ENCODE results near the gene ANKRD65. TPM values are rescaled to one million over a fixed set of nuclear protein-coding genes. Genes with fewer than 3 reads are reported as not detected.
A peak's percentile ranks its signal among the peaks of the same experiment; 100 is the strongest.
"Not testable (repeated sequence)": the region's sequence is repeated elsewhere in the genome, so short reads cannot be mapped to it uniquely, and the experiment has no call there.

ANKRD65 gene
- total RNA-seq, 2 donors from 2014 or later = not detected

DNA sequence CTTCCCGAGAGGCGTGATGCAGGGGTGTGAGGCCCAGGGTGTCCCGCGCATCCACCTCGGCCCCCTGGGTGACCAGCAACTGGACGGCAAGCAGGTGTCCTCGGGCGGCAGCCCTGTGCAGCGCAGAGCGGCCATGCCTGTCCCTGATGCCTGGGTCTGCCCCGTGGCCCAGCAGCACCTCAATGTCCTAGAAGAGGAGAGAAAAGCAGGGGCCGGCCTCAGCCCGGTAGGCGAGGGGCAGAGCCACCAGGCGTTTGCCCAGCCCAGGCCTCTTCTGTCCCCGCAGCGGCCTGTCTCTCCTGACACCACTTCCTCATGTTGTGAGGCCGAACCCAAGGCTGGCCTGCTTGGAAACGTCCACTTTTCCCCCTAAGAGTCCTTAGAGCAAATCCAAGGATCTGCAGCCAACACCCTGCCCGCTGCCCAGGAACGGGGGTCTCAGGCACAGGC lies 1.7 kb downstream of the ANKRD65 start:
- no peak for ATAC-seq (replicated peaks)
- H3K36me3 Mint-ChIP-seq (ENCODE audit: low read depth) = no peaks in the 10 kb centered on the region
- H3K9me3 Mint-ChIP-seq = no peaks in the 10 kb centered on the region
- no peak overlapping the region for H3K27ac Mint-ChIP-seq
- peaks cover 7% of the 10 kb centered on the region for H3K4me1 Mint-ChIP-seq
- H3K4me3 Mint-ChIP-seq = no peak overlapping the region
- peaks cover 7% of the 10 kb centered on the region for H3K27me3 Mint-ChIP-seq

DNA sequence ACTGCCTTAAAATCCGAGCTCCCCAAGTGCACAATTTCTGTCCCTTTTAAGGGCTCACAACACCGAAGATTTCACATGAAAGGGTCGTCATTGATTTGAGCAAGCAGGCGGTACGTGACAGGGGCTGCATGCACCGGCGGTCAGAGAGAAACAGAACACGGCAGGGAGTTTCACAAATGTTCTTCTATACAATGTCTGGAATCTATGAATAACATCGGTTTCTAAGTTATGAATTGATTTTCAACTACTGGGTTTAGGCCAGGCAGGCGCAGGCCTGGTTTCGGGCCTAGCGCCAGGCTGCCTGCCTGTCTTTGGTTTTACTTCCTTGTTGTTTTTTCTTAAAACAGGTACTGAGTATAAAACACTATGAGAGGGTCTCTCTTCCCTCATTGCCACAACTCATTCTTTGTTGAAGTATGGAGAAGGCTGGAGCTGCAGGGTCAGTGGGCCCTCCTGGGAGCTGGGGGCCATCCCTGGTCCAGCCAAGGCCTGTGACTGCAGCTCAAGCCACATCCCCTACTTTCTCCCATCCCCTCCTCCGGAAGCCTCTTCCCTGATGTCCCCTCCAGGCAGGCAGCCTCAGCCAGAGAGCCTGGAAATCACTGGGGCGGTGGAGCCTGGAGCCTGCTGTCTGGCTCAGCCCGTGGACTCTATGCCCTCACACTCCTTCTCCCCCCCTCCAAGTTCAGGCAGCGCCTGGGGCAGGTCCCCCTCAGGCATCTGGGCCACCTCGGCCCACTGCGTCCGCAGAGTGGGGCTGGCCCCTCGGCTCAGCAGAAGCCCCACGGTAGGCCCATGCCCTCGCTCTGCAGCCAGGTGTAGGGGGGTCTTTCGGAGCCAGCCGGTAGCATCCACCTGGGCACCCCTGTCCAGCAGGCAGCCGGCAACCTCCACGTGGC lies 2.4 kb downstream of the ANKRD65 start:
- H3K27ac Mint-ChIP-seq = peak overlapping the region; percentile 22
- H3K27me3 Mint-ChIP-seq = peaks cover 7% of the 10 kb centered on the region

DNA sequence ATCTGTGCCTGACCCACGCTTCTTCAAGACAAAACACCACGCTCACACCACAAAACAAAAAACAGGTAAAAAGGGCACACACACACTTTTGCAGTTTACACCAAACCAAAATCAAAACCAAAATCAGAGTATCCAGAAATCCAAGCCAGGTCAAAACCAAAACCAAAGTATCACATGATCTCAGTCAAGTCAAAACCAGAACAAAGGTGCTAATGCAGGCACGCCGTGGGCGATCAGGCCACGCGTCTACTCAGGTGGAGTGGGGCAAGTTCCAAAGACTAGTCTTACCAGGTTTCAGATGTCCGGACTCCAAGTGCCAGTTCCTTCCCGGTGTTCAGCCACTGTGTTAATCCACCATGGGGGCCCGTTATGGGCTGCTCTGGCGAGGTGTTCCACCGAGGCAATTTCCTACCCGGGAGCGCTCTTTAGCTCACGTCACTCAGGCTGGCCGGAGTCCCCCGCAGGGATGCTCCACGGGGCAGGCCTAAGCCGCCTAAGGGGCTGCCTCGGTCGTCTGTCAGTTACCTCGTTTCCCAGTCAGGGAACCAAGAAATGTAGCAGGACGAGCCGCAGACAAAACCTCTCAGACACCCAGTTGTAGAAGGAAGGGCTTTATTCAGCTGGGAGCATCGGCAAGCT lies 3.1 kb downstream of the ANKRD65 start:
- not testable (repeated sequence) for H3K9me3 Mint-ChIP-seq; H3K36me3 Mint-ChIP-seq (ENCODE audit: low read depth); H3K4me1 Mint-ChIP-seq; H3K27me3 Mint-ChIP-seq
- Mint-ChIP-seq H3K4me3 (peak overlapping the region; percentile 24), H3K27ac (peak overlapping the region; percentile 23)
- ATAC-seq (replicated peaks) = peak; percentile 47

More for the DNA sequence above, 2.4 kb downstream of the ANKRD65 start:
- Mint-ChIP-seq H3K4me1 (peaks cover 7% of the 10 kb centered on the region), H3K4me3 (no peak overlapping the region), H3K9me3 (no peaks in the 10 kb centered on the region), H3K36me3 (ENCODE audit: low read depth) (no peaks in the 10 kb centered on the region)
- ATAC-seq (replicated peaks) = no peak

DNA sequence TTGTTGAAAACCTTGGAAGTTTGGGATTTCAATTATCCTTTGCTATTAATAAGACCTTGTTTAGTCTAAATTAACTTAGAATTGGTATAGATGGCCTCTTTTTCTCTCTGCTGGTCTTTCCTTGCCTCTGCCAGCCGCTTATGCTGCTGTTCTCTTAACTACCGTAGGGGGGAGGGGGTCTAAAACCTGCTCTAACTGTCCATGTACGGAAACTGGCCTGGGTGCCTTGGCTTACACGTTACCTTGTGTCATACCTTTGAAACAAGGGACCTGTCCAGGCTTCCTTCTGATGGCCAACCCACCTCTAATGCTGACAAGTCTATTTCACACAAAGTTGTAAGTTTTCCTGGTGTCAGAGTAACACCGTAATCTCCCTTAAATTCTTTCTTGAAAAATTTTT lies 3.7 kb downstream of the ANKRD65 start:
- not testable (repeated sequence) for ATAC-seq (replicated peaks)
- peak overlapping the region; percentile 24 for H3K4me3 Mint-ChIP-seq
- peak overlapping the region; percentile 23 for H3K27ac Mint-ChIP-seq

DNA sequence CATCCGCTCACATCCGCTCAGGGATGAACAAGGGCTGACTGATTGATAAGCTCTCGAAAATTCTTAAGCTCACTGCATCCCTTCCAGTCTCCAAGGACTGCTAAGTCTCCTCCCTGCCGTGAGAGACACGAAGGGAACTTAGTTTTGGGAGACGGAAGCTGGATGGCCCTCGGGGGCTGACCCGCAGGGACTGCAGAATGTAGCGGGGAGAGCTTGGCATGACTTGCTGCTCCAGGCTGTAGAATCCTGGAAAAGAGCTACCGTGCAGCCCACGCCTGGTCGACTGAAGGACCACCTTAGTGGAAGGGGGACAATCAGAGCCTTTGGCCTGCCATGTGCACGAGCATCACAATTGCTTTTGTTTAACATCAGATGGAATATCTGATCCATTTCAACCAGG lies 5.3 kb downstream of the ANKRD65 start:
- ATAC-seq (replicated peaks) = no peak
- H3K27me3 Mint-ChIP-seq = no peaks in the 10 kb centered on the region
- peaks cover 7% of the 10 kb centered on the region for H3K4me1 Mint-ChIP-seq
- H3K9me3 Mint-ChIP-seq = no peaks in the 10 kb centered on the region
- no peak overlapping the region for H3K4me3 Mint-ChIP-seq
- no peak overlapping the region for H3K27ac Mint-ChIP-seq
- no peaks in the 10 kb centered on the region for H3K36me3 Mint-ChIP-seq (ENCODE audit: low read depth)

More for the DNA sequence above, 3.7 kb downstream of the ANKRD65 start:
- not testable (repeated sequence) for H3K27me3 Mint-ChIP-seq; H3K36me3 Mint-ChIP-seq (ENCODE audit: low read depth); H3K9me3 Mint-ChIP-seq; H3K4me1 Mint-ChIP-seq

DNA sequence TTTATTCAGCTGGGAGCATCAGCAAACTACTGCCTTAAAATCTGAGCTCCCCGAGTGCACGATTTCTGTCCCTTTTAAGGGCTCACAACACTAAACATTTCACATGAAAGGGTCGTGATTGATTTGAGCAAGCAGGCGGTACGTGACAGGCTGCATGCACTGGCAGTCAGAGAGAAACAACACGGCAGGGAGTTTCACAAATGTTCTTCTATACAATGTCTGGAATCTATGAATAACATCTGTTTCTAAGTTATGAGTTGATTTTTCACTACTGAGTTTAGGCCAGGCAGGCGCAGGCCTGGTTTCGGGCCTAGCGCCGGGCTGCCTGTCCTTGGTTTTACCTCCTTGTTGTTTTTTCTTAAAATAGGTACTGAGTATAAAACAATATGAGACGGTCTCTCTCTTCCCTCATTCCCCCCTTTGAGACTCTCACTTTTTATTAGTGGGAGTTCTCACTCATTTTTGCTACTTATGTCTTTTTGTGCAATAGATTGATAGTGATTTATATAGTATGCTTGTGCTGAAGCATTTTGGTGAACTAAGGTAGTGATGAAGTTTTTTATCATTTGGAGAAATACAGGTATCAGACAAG lies 8.7 kb downstream of the ANKRD65 start:
- Mint-ChIP-seq H3K27ac (peak overlapping the region; percentile 79), H3K36me3 (ENCODE audit: low read depth) (peaks cover 21% of the 10 kb centered on the region), H3K4me3 (peak overlapping the region; percentile 28)
- peak; percentile 31 for ATAC-seq (replicated peaks)
- not testable (repeated sequence) for H3K27me3 Mint-ChIP-seq, H3K9me3 Mint-ChIP-seq, H3K4me1 Mint-ChIP-seq

DNA sequence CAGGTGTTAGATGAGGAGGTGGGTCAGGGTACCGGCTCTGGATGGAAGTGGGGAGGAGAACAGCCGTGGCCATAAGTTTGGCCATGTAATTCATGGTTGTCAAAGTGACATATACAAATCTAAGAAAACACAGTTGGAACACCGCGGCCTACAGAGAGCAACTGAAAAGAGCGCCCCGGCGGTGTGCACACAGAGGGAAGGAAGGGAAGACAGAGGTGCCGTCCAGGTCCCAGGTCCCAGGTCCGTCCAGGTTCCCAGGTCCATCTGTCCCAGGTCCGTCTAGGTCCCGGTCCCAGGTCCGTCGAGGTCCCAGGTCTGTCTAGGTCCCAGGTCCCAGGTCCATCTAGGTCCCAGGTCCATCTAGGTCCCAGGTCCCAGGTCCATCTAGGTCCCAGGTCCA lies 9.4 kb downstream of the ANKRD65 start:
- peaks cover 29% of the 10 kb centered on the region for H3K36me3 Mint-ChIP-seq (ENCODE audit: low read depth)
- no peak for ATAC-seq (replicated peaks)
- no peaks in the 10 kb centered on the region for H3K27me3 Mint-ChIP-seq

DNA sequence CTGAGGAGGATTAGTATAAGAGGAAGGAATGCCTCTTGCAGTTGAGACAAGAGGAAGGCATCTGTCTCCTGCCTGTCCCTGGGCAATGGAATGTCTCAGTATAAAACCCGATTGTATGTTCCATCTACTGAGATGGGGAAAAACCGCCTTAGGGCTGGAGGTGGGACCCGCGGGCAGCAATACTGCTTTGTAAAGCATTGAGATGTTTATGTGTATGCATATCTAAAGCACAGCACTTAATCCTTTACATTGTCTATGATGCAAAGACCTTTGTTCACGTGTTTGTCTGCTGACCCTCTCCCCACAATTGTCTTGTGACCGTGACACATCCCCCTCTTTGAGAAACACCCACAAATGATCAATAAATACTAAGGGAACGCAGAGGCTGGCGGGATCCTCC lies 10.8 kb downstream of the ANKRD65 start:
- not testable (repeated sequence) for H3K4me1 Mint-ChIP-seq; H3K9me3 Mint-ChIP-seq; ATAC-seq (replicated peaks); H3K27ac Mint-ChIP-seq; H3K27me3 Mint-ChIP-seq
- Mint-ChIP-seq H3K36me3 (ENCODE audit: low read depth) (peaks cover 43% of the 10 kb centered on the region), H3K4me3 (peak overlapping the region; percentile 37)

More for the DNA sequence above, 9.4 kb downstream of the ANKRD65 start:
- H3K9me3 Mint-ChIP-seq = no peaks in the 10 kb centered on the region
- H3K27ac Mint-ChIP-seq = peak overlapping the region; percentile 79
- H3K4me1 Mint-ChIP-seq = no peaks in the 10 kb centered on the region
- no peak overlapping the region for H3K4me3 Mint-ChIP-seq

DNA sequence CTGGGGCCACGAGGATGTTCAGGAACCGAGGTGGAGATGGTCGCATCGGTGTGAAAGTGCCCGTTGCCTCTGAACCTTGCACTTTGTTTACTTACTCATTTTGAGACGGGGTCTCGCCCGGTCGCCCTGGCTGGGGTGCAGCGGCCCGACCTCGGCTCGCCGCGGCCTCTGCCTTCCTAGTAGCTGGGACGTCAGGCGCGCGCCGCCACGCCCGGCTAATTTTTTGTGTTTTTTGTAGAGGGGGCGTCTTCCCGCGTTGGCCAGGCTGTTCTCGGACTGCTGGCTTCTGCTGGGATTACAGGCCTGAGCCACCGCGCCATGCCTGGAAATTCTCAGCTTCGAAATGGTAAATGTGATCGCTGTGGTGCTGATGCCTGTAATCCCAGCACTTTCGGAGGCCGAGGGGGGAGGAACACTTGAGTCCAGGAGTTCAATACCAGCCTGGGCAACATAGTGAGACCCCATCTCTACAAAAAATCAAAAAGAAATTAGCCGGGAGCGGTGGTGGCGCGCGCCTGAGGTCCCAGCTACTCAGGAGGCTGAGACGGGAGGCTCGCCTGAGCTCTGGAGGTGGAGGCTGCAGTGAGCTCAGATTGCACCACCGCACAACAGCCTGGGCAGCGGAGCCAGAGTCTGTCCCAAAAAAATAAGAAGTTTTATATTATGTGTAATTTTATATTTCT lies 13.3 kb downstream of the ANKRD65 start:
- peak; percentile 17 for ATAC-seq (replicated peaks)
- no peaks in the 10 kb centered on the region for H3K9me3 Mint-ChIP-seq
- H3K27ac Mint-ChIP-seq = peak overlapping the region; percentile 89
- no peaks in the 10 kb centered on the region for H3K27me3 Mint-ChIP-seq
- H3K36me3 Mint-ChIP-seq (ENCODE audit: low read depth) = peaks cover 68% of the 10 kb centered on the region
- peaks cover 5% of the 10 kb centered on the region for H3K4me1 Mint-ChIP-seq
- H3K4me3 Mint-ChIP-seq = peak overlapping the region; percentile 90

DNA sequence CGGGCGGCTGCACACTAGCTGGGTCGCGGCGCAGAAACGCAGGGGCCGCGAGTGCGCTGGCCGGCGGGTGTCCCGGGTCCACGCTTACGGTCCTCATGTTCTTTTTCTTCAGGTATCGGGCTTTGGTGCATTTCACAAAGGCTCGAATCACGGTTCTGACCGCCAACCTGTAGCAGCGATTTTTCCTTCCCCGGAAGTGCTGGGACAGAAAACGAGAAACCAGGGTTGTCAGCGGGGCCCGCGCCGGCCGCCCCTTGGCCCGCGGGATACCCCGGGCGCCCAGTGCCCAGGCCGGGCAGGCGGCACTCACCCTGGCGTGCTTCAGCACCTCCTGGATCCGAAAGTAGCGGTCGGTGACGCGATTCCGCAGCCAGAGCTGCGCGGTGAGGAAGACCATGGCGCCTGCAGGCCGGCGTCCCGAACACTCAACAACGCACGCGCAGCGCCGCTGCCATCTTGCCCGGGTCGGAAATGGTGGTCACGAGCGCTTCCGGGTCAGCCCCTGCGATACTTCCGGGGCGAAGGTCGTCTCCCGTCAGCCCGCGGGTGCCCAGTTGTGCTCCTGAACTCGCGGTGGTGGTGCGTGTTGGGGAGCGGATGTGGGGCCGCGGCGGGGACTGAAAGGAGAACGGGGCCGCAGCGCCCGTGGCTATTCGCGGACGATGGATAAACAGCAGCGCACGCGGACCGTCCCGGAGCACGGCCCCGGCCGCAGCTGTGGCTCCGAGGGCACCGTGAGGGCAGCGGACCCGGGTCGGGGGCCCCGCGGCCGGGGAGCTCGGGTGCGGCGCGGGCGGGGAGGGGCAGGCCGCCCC lies 14.0 kb downstream of the ANKRD65 start, which contains the start of gene MRPL20:
Gene MRPL20 (minus strand): TSS at position 473 of the 815 bp plus-strand sequence. CDS start 76 bp downstream, at position 397.
- Mint-ChIP-seq H3K27ac (peak within 1 kb of the TSS; percentile 93), H3K9me3 (no peaks in the 10 kb centered on the region), H3K27me3 (no peaks in the 10 kb centered on the region), H3K4me3 (peak within 1 kb of the TSS; percentile 90), H3K4me1 (peaks cover 5% of the 10 kb centered on the region), H3K36me3 (ENCODE audit: low read depth) (peaks cover 75% of the 10 kb centered on the region)
- ATAC-seq (replicated peaks) = peak; percentile 98

DNA sequence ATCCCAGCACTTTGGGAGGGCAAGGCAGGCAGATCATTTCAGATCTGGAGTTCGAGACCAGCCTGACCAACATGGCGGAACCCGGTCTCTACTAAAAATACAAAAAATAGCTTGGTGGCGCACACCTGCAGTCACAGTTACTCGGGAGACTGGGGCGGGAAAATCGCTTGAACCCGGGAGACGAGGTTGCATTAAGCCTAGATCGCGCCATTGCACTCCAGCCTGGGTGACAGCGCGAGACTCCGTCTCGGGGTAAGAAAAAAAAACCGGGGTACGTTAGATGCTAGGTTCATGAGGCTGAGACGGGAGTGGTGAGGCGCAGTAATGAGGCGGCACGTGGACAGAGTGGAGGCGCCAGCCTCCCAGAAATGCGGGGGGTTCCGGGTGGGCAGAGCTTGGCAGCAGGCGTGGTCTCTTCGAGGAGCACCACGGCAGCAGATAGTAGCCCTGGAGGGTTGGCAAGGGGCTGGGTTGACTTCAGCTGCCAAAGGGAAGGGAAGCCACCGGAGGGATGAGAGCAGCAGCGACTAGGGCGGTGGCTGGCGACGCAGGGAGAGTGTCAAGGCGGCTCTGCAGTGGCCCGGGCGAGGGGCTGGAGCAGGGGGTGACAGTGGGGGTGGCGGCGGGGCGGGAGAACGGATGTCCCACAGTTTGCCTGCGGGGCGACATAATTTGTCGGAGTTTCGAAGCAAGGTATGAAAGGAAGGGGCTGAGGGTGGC lies 14.8 kb downstream of the ANKRD65 start:
- H3K4me3 Mint-ChIP-seq = peak overlapping the region; percentile 90
- no peaks in the 10 kb centered on the region for H3K9me3 Mint-ChIP-seq
- no peak for ATAC-seq (replicated peaks)
- peak overlapping the region; percentile 93 for H3K27ac Mint-ChIP-seq
- H3K4me1 Mint-ChIP-seq = peaks cover 5% of the 10 kb centered on the region
- H3K36me3 Mint-ChIP-seq (ENCODE audit: low read depth) = peaks cover 83% of the 10 kb centered on the region
- H3K27me3 Mint-ChIP-seq = no peaks in the 10 kb centered on the region

DNA sequence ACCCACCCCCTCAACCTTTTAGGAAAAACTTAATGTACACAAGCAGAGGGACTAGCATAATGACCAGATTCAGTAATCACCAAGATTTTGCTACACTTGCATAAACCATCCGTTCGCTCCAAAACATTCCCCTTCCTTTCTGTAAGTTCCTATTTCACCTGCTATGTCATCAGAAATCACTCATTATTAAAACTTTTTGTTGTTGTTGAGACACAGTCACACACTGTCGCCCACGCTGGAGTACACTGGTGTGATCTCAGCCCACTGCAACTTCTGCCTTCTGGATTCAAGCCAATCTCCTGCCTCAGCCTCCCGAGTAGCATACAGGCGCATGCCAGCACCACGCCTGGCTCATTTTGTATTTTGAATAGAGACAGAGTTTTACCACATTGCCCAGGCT lies 17.4 kb downstream of the ANKRD65 start:
- no peak for ATAC-seq (replicated peaks)
- H3K4me1 Mint-ChIP-seq = peaks cover 5% of the 10 kb centered on the region
- no peaks in the 10 kb centered on the region for H3K27me3 Mint-ChIP-seq
- H3K36me3 Mint-ChIP-seq (ENCODE audit: low read depth) = peaks cover 94% of the 10 kb centered on the region
- H3K9me3 Mint-ChIP-seq = no peaks in the 10 kb centered on the region
- H3K4me3 Mint-ChIP-seq = peak overlapping the region; percentile 19
- peak overlapping the region; percentile 62 for H3K27ac Mint-ChIP-seq

DNA sequence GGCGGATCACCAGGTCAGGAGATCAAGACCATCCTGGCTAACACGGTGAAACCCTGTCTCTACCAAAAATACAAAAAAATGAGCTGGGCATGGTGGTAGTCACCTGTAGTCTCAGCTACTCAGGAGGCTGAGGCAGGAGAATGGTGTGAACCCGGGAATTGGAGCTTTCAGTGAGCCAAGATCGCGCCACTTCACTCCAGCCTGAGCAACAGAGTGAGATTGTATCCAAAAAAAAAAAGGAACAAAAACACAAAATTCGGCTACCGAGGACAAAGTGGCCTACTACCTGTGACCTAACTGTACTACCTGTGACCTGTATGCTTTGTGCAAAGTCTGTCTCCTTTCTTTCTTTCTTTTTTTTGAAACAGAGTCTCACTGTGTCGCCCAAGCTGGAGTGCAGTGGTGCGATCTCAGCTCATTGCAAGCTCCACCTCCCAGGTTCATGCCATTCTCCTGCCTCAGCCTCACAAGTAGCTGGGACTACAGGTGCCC lies 18.1 kb downstream of the ANKRD65 start:
- H3K9me3 Mint-ChIP-seq; ATAC-seq (replicated peaks); H3K27me3 Mint-ChIP-seq; H3K4me3 Mint-ChIP-seq; H3K4me1 Mint-ChIP-seq: not testable (repeated sequence)
- Mint-ChIP-seq H3K27ac (peak overlapping the region; percentile 62), H3K36me3 (ENCODE audit: low read depth) (peaks cover 93% of the 10 kb centered on the region)
